ACC112 (cell line): ENCODE measurements around the gene FANCG.

Experiments
- H2AFZ ChIP-seq: fragments of 200-600 bp; sonication (generic); one replicate; pipeline ENCODE4 v1.6.0; 2017; ENCODE audit warnings: antibody characterized with exemption, low read length; ENCODE audit not compliant: unreplicated experiment
- H3K27ac ChIP-seq: fragments of 200-600 bp; sonication (generic); 2 replicates; pipeline ENCODE4 v1.5.1; 2014; ENCODE audit warnings: low read depth, mild to moderate bottlenecking, antibody characterized with exemption, low read length, moderate library complexity
- H3K27me3 ChIP-seq: fragments of 200-600 bp; sonication (generic); 2 replicates; pipeline ENCODE4 v1.6.1; 2014; ENCODE audit warnings: mild to moderate bottlenecking, antibody characterized with exemption, low read length, moderate library complexity, mixed read lengths; ENCODE audit not compliant: insufficient read depth
- H3K36me3 ChIP-seq: fragments of 200-600 bp; sonication (generic); 2 replicates; pipeline ENCODE4 v1.6.1; 2016; ENCODE audit warnings: mild to moderate bottlenecking, antibody characterized with exemption, low read length, moderate library complexity, mixed read lengths; ENCODE audit not compliant: insufficient read depth
- H3K4me1 ChIP-seq: fragments of 200-600 bp; sonication (generic); one replicate; pipeline ENCODE4 v1.6.1; 2016; ENCODE audit warnings: low read length, mixed read lengths; ENCODE audit not compliant: insufficient read depth, unreplicated experiment, control insufficient read depth
- H3K4me3 ChIP-seq: fragments of 200-600 bp; sonication (generic); 2 replicates; pipeline ENCODE4 v1.5.1; 2014; ENCODE audit warnings: mild to moderate bottlenecking, low read depth, low read length
- H3K79me2 ChIP-seq: fragments of 200-600 bp; sonication (generic); one replicate; pipeline ENCODE4 v1.6.0; 2016; ENCODE audit warnings: low read length; ENCODE audit not compliant: control insufficient read depth, unreplicated experiment, insufficient read depth

Gene FANCG

GRCh38 chr9:35110327-35110761 lies 30.6 kb upstream of the FANCG start:
- Histone ChIP-seq H3K4me1 (peaks cover 45% of the 10 kb centered on the region), H3K79me2 (peaks cover 48% of the 10 kb centered on the region), H3K4me3 (peak overlapping the region; percentile 84), H3K27me3 (no peaks in the 10 kb centered on the region), H2AFZ (peak overlapping the region; percentile 28), H3K36me3 (peaks cover 7% of the 10 kb centered on the region; the same call in 1 of the 2 replicates), H3K27ac (peak overlapping the region; percentile 69)

DNA sequence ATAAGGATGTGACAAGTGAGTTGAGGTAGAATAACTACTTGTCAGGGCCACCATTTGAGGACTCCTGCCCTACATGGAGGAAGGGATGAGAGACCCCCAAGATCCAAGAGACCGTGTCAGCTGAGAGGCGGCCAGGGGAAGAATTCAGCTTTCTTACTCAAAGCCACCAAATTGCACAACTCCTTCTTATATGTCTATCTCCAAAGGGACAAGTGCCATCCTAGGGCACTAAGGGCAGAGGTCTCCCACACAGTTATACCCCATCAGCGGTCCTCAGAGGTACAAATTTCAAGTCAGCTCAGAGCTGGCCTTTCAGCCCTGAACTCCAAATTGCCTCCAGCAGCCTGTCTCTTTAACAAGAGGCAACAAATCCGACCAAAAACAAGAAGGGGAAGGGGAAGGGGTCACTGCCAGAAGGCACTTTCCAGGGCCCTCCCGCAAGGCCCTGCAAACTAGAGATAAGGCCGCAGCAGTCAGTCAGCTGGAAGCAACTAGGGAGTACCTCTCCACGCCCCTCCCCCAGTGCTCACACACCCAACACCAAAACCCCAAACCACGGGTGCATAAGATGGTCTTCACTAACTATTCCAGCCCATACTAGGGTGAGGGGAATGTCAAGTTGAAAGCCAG lies 29.3 kb upstream of the FANCG start:
- Histone ChIP-seq H3K27me3 (no peaks in the 10 kb centered on the region), H3K36me3 (peaks cover 7% of the 10 kb centered on the region; the same call in 1 of the 2 replicates), H3K4me3 (no peak overlapping the region), H3K4me1 (peaks cover 38% of the 10 kb centered on the region), H3K79me2 (peaks cover 38% of the 10 kb centered on the region), H3K27ac (no peak overlapping the region), H2AFZ (no peak overlapping the region)

DNA sequence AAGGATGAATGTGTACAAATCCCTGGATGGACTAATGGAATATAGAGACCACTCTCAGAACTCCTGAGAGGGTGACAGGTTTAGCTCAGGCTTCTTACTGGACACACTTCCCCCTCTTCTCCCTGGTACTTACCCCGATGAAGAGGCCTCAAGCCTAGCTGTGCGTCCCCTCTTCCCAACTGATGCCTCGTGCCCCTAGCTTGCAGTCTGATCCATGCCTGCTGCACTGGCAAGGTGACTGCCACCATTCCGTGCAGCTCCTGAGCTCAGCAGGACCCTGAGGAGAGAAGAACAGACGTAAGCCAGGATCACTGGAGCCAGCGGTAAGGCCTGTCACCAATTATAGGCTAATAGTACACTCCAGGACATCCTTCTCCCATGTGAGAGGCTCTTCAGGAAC lies 28.7 kb upstream of the FANCG start:
- H3K4me1 ChIP-seq: peaks cover 39% of the 10 kb centered on the region
- peaks cover 34% of the 10 kb centered on the region for H3K79me2 ChIP-seq
- no peak overlapping the region for H3K27ac ChIP-seq
- no peaks in the 10 kb centered on the region for H3K27me3 ChIP-seq
- peaks cover 7% of the 10 kb centered on the region; the same call in 1 of the 2 replicates for H3K36me3 ChIP-seq
- H2AFZ ChIP-seq: no peak overlapping the region
- no peak overlapping the region for H3K4me3 ChIP-seq

- Histone ChIP-seq H3K79me2 (peaks cover 31% of the 10 kb centered on the region), H3K4me3 (no peak overlapping the region), H3K27ac (no peak overlapping the region), H3K27me3 (no peaks in the 10 kb centered on the region), H3K36me3 (peaks cover 7% of the 10 kb centered on the region; the same call in 1 of the 2 replicates), H3K4me1 (peaks cover 33% of the 10 kb centered on the region), H2AFZ (no peak overlapping the region)
Observed at GRCh38 chr9:35107297-35108290, 27.9 kb upstream of the FANCG start.

- Histone ChIP-seq H2AFZ (no peak overlapping the region), H3K79me2 (peaks cover 44% of the 10 kb centered on the region), H3K4me3 (no peak overlapping the region), H3K27me3 (no peaks in the 10 kb centered on the region), H3K4me1 (peaks cover 33% of the 10 kb centered on the region), H3K27ac (no peak overlapping the region), H3K36me3 (peaks cover 7% of the 10 kb centered on the region; the same call in 1 of the 2 replicates)
Observed at GRCh38 chr9:35106343-35106730, 26.6 kb upstream of the FANCG start.

- Histone ChIP-seq H3K36me3 (peaks cover 7% of the 10 kb centered on the region; the same call in 1 of the 2 replicates), H2AFZ (no peak overlapping the region), H3K27ac (no peak overlapping the region), H3K4me3 (no peak overlapping the region), H3K79me2 (peaks cover 40% of the 10 kb centered on the region), H3K27me3 (no peaks in the 10 kb centered on the region), H3K4me1 (peaks cover 32% of the 10 kb centered on the region)
Observed at GRCh38 chr9:35105571-35106342, 26.0 kb upstream of the FANCG start.

GRCh38 chr9:35105126-35105525 lies 25.4 kb upstream of the FANCG start:
- Histone ChIP-seq H3K27ac (peak overlapping the region; percentile 98; the same call in 1 of the 2 replicates), H3K4me1 (peaks cover 26% of the 10 kb centered on the region), H3K36me3 (peaks cover 7% of the 10 kb centered on the region; the same call in 1 of the 2 replicates), H3K27me3 (no peaks in the 10 kb centered on the region), H3K79me2 (peaks cover 33% of the 10 kb centered on the region), H2AFZ (no peak overlapping the region), H3K4me3 (no peak overlapping the region)

DNA sequence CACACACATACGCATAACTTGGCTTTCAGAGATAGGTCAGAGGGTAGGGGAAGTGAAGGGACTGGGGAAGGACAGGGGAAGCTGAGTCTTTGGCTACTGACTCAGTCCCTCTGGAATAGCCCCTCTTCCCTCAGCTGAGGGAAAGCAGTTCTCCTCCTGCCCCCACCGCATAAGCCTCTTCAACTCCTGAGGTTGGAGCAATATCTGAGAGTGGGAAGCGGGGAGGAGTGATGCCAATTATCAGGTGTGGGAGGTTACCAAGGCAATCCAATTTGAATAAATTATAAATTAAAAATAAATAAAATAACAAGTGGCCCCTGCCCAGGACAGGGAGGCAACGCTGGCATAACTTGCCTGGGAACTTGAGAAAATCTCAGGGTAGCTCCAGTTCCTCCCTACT lies 24.8 kb upstream of the FANCG start:
- no peak overlapping the region for H2AFZ ChIP-seq
- H3K4me3 ChIP-seq: no peak overlapping the region
- peak overlapping the region; percentile 98 for H3K27ac ChIP-seq
- peaks cover 28% of the 10 kb centered on the region for H3K79me2 ChIP-seq
- peaks cover 7% of the 10 kb centered on the region; the same call in 1 of the 2 replicates for H3K36me3 ChIP-seq
- H3K4me1 ChIP-seq: peaks cover 21% of the 10 kb centered on the region
- no peaks in the 10 kb centered on the region for H3K27me3 ChIP-seq

DNA sequence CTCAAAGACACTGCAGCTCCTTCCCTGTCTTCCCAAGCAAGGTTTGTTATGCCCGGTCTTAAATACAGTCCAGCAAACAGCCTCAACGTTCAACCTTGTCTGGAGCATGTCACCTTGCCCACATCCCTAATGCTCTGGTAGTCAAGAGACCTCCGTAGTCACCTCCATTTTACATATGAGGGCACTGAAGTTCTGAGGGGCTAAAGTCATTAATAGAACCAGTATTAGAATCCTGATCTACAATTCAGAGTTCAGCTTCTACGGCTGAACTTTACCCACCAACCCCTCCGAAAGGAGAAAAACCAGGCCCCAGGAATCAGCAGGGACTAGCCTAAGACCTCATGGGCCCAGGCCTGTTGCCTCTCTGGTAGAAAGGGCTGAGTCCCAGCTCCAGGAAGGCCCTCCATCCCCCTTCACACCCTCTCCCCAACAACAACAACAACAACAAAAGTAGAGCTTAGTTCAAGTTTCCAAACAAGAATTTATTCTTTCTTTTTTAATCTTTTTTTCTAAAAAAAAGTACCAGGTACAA lies 24.0 kb upstream of the FANCG start:
- peaks cover 14% of the 10 kb centered on the region for H3K4me1 ChIP-seq
- H3K79me2 ChIP-seq: peaks cover 19% of the 10 kb centered on the region
- peak overlapping the region; percentile 84 for H3K4me3 ChIP-seq
- peak overlapping the region; percentile 98 for H3K27ac ChIP-seq
- peaks cover 7% of the 10 kb centered on the region; the same call in 1 of the 2 replicates for H3K36me3 ChIP-seq
- H3K27me3 ChIP-seq: no peaks in the 10 kb centered on the region
- H2AFZ ChIP-seq: peak overlapping the region; percentile 54
